Progenitor cell of endocrine pancreas (in vitro differentiated cells): ENCODE data around the gene SPATA9. TPM values are rescaled to one million over a fixed set of nuclear protein-coding genes. Genes with fewer than 3 reads are reported as not detected.

Source experiments
- DNase-seq: peaks from one replicate; pipeline ENCODE4 v3.0.0; 2021; ENCODE audit warnings: low spot score; ENCODE audit not compliant: unreplicated experiment
- H3K27ac Mint-ChIP-seq: 2 replicates; pipeline ENCODE4 v1.8.0; 2021; ENCODE audit warnings: mild to moderate bottlenecking, moderate library complexity, mixed read lengths
- H3K27me3 Mint-ChIP-seq: 2 replicates; pipeline ENCODE4 v1.8.0; 2021; ENCODE audit warnings: mixed read lengths
- H3K36me3 Mint-ChIP-seq: 2 replicates; pipeline ENCODE4 v1.8.0; 2022; ENCODE audit warnings: mixed read lengths; ENCODE audit not compliant: insufficient read depth
- H3K4me1 Mint-ChIP-seq: 2 replicates; pipeline ENCODE4 v1.8.0; 2021; ENCODE audit warnings: low read depth, mixed read lengths
- H3K4me3 Mint-ChIP-seq: 2 replicates; pipeline ENCODE4 v1.8.0; 2021; ENCODE audit warnings: low read depth, mild to moderate bottlenecking, moderate library complexity, mixed read lengths
- H3K9me3 Mint-ChIP-seq: 2 replicates; pipeline ENCODE4 v1.8.0; 2021; ENCODE audit warnings: low read depth, mixed read lengths
- CTCF ChIP-seq: fragments of 200-600 bp; sonication (generic); IDR thresholded peaks from one replicate; pipeline ENCODE4 v1.5.0; 2021; ENCODE audit warnings: antibody characterized with exemption, mild to moderate bottlenecking; ENCODE audit not compliant: unreplicated experiment
- total RNA-seq: library from RNA; stranded (reverse); gene quantifications from 2 replicates; pipeline ENCODE4 v1.2.1, GENCODE V29; 2021

SPATA9 gene
- total RNA-seq, 1 donor from 2014 or later, result not detected

- H3K27ac Mint-ChIP-seq, result no peak overlapping the region
- no peak for TF ChIP-seq CTCF
- H3K9me3 Mint-ChIP-seq, result no peaks in the 10 kb centered on the region
- no peak overlapping the region for H3K4me3 Mint-ChIP-seq
- peaks cover 7% of the 10 kb centered on the region for H3K4me1 Mint-ChIP-seq
- H3K36me3 Mint-ChIP-seq, result no peaks in the 10 kb centered on the region
- no peaks in the 10 kb centered on the region for H3K27me3 Mint-ChIP-seq
- no peak for DNase-seq
These were observed 12.8 kb downstream of the SPATA9 start for GRCh38 chr5:95669985-95670384.

DNA sequence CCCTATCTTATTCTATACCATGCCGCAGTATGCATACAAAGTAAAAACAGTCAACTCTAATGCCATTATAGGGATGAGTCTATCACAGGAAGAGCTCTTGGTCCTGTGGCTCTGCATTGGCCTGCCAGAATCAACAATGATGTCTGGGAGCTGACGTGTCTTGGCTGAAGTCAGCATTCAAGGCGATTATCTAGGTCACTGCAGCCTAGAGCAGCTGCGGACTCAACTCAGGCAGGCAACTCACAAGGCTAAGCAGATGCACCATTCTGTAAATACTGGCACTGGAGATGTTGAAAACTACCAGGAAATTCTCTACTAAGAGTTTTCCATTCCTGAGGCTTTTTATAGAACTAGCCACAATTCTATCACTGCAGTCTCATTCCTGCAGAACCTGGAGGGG is 13.3 kb downstream of the SPATA9 start:
- H3K27ac Mint-ChIP-seq, result no peak overlapping the region

DNA sequence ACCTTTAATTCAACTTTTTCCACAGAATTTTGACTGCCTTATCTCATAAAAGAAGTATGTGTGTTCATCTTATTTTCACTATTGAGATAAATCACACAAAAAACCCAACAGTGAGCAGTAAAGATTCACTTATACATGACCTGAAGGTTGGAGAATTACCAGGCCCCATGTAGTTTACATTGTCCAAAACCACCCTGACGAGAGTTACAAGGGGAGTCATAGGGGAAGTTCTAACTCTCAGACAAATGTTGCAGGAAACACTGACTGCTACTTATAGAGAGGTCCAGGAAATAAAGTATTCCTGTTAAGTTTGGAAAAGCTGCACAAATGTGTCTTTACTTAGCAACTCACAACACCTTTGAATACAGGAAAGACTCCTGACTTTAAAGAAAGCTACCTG is 14.1 kb downstream of the SPATA9 start:
- no peak for DNase-seq
- Mint-ChIP-seq H3K9me3 (no peaks in the 10 kb centered on the region), H3K36me3 (no peaks in the 10 kb centered on the region), H3K4me3 (no peak overlapping the region), H3K27ac (no peak overlapping the region), H3K4me1 (peaks cover 12% of the 10 kb centered on the region), H3K27me3 (no peaks in the 10 kb centered on the region)
- TF ChIP-seq CTCF, result no peak

More for the DNA sequence above, 13.3 kb downstream of the SPATA9 start:
- DNase-seq, result no peak
- TF ChIP-seq CTCF, result no peak
- no peaks in the 10 kb centered on the region for H3K9me3 Mint-ChIP-seq
- no peaks in the 10 kb centered on the region for H3K36me3 Mint-ChIP-seq
- no peak overlapping the region for H3K4me3 Mint-ChIP-seq
- H3K27me3 Mint-ChIP-seq, result no peaks in the 10 kb centered on the region
- peaks cover 7% of the 10 kb centered on the region for H3K4me1 Mint-ChIP-seq

DNA sequence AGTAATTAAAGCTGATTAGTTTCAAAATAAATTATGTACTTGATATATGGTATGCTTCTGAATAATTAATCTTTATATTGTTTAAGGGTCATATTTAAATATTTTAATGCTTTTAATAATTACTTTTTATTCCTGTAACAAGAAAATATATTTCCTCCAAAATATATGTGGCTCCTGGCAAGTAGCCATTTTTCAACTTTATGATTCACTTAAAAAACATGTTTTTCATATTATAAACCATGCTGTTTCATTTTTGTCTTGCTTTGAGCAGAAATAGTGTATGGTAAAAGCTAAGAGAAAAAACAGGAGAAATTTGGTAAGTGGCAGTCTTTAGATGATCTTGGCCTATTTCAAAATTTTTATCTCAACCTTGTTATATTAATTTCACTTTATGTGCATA is 14.6 kb downstream of the SPATA9 start:
- no peak for TF ChIP-seq CTCF

GRCh38 chr5:95667678-95668077 is 15.1 kb downstream of the SPATA9 start:
- peaks cover 8% of the 10 kb centered on the region for H3K4me1 Mint-ChIP-seq
- TF ChIP-seq CTCF, result no peak
- H3K27me3 Mint-ChIP-seq, result no peaks in the 10 kb centered on the region
- no peak for DNase-seq
- no peaks in the 10 kb centered on the region for H3K9me3 Mint-ChIP-seq
- no peak overlapping the region for H3K4me3 Mint-ChIP-seq
- no peaks in the 10 kb centered on the region for H3K36me3 Mint-ChIP-seq
- no peak overlapping the region for H3K27ac Mint-ChIP-seq

More for the DNA sequence above, 14.6 kb downstream of the SPATA9 start:
- no peak overlapping the region for H3K27ac Mint-ChIP-seq
- no peak for DNase-seq
- H3K4me1 Mint-ChIP-seq, result peaks cover 12% of the 10 kb centered on the region
- no peaks in the 10 kb centered on the region for H3K9me3 Mint-ChIP-seq
- no peaks in the 10 kb centered on the region for H3K27me3 Mint-ChIP-seq
- H3K36me3 Mint-ChIP-seq, result no peaks in the 10 kb centered on the region
- H3K4me3 Mint-ChIP-seq, result no peak overlapping the region
